RWPE2 (cell line): Measurements from ENCODE around the gene SNX9.

Source experiments
- ATAC-seq: fragments of 200-7000 bp; cut with Tn5 transposase; 3 replicates; pipeline ENCODE4 v1.9.1; 2021; ENCODE audit warnings: low read depth
- DNase-seq: peaks from one replicate; pipeline ENCODE4 v3.0.0-alpha.2; 2020; ENCODE audit warnings: low spot score
- H3K27ac ChIP-seq: fragments of 450-650 bp; 2 replicates; pipeline ENCODE4 v1.5.1; 2017; ENCODE audit warnings: mild to moderate bottlenecking; ENCODE audit not compliant: poor library complexity, severe bottlenecking
- H3K27me3 ChIP-seq: fragments of 250-450 bp; sonication (Bioruptor Pico); 2 replicates; pipeline ENCODE4 v1.5.1; 2021; ENCODE audit warnings: mild to moderate bottlenecking, moderate library complexity; ENCODE audit not compliant: insufficient read depth, poor library complexity, severe bottlenecking
- H3K36me3 ChIP-seq: fragments of 250-450 bp; sonication (Bioruptor Pico); 2 replicates; pipeline ENCODE4 v1.5.1; 2020; ENCODE audit warnings: low read depth, mild to moderate bottlenecking, moderate library complexity
- H3K4me1 ChIP-seq: fragments of 250-450 bp; sonication (Bioruptor Pico); 2 replicates; pipeline ENCODE4 v1.5.1; 2021; ENCODE audit warnings: mild to moderate bottlenecking, moderate library complexity; ENCODE audit not compliant: insufficient read depth, poor library complexity, severe bottlenecking
- H3K4me3 ChIP-seq: fragments of 250-450 bp; sonication (Bioruptor Pico); 2 replicates; pipeline ENCODE4 v1.5.1; 2021; ENCODE audit warnings: mild to moderate bottlenecking, moderate library complexity; ENCODE audit not compliant: severe bottlenecking
- H3K9me3 ChIP-seq: fragments of 250-450 bp; sonication (Bioruptor Pico); 2 replicates; pipeline ENCODE4 v1.5.1; 2021; ENCODE audit warnings: mild to moderate bottlenecking, moderate library complexity; ENCODE audit not compliant: severe bottlenecking
- CTCF ChIP-seq: fragments of 450-650 bp; IDR thresholded peaks from one replicate; pipeline ENCODE4 v1.5.1; 2017; ENCODE audit warnings: mild to moderate bottlenecking, moderate library complexity; ENCODE audit not compliant: poor library complexity, severe bottlenecking

SNX9 gene

GRCh38 chr6:157976345-157977175 is 153.5 kb downstream of the SNX9 start:
- Histone ChIP-seq H3K4me3 (no peak overlapping the region), H3K27me3 (no peaks in the 10 kb centered on the region), H3K27ac (no peak overlapping the region), H3K9me3 (no peaks in the 10 kb centered on the region), H3K36me3 (no peaks in the 10 kb centered on the region), H3K4me1 (no peaks in the 10 kb centered on the region)
- DNase-seq (no peak), ATAC-seq (no peak)
- no peak for TF ChIP-seq CTCF

GRCh38 chr6:157977176-157977804 is 154.2 kb downstream of the SNX9 start:
- no peak for TF ChIP-seq CTCF
- DNase-seq: no peak
- no peaks in the 10 kb centered on the region for H3K9me3 ChIP-seq
- no peak for ATAC-seq
- H3K4me1 ChIP-seq: no peaks in the 10 kb centered on the region
- no peak overlapping the region for H3K27ac ChIP-seq
- H3K36me3 ChIP-seq: no peaks in the 10 kb centered on the region
- H3K4me3 ChIP-seq: no peak overlapping the region
- no peaks in the 10 kb centered on the region for H3K27me3 ChIP-seq

- no peaks in the 10 kb centered on the region for H3K27me3 ChIP-seq
- H3K4me1 ChIP-seq: no peaks in the 10 kb centered on the region
- TF ChIP-seq CTCF: no peak
- DNase-seq (no peak), ATAC-seq (no peak)
- H3K36me3 ChIP-seq: no peaks in the 10 kb centered on the region
- no peak overlapping the region for H3K4me3 ChIP-seq
- H3K27ac ChIP-seq: no peak overlapping the region
- no peaks in the 10 kb centered on the region for H3K9me3 ChIP-seq
Measured at GRCh38 chr6:157978021-157978783, 155.2 kb downstream of the SNX9 start.

- H3K9me3 ChIP-seq: no peaks in the 10 kb centered on the region
- TF ChIP-seq CTCF: no peak
- H3K27ac ChIP-seq: no peak overlapping the region
- ATAC-seq: no peak
- peak overlapping the region; percentile 74 for H3K4me3 ChIP-seq
- no peaks in the 10 kb centered on the region for H3K36me3 ChIP-seq
- DNase-seq: no peak
- H3K27me3 ChIP-seq: no peaks in the 10 kb centered on the region
- no peaks in the 10 kb centered on the region for H3K4me1 ChIP-seq
Measured at GRCh38 chr6:157980288-157981131, 157.5 kb downstream of the SNX9 start.
